ENCODE results near the gene ZNF784.
A peak's percentile ranks its signal among the peaks of the same experiment; 100 is the strongest.

ZNF784 gene

DNA sequence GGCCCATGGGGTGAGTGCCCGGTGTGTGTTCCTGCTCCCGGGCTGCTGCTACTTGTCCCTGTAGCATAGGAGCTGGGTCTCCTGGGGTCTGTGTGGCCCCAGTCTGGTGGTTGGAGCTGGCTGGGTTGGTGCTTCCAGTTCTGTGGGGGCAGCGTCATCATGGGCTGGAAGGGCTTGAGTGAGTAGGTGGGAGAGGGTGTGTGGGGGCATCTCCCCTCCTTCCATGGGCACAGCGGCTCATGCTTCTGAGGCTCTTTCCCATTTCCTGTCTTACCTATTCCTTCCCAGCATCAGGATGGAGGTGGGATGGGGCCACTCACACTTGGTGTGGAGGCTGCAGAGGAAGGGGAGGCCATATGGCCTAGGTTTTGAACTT, 42.6 kb upstream of the ZNF784 start:
- peaks cover 85% of the 10 kb centered on the region for H3K36me3 ChIP-seq (ENCODE audit: control insufficient read depth, insufficient read depth, low read length, severe bottlenecking)
- no peaks in the 10 kb centered on the region for H3K9me3 ChIP-seq (ENCODE audit: control insufficient read depth, low read length)
- no peaks in the 10 kb centered on the region for H3K27me3 ChIP-seq (replicated peaks; ENCODE audit: control insufficient read depth, insufficient read depth, low read length)
- H3K9ac ChIP-seq (ENCODE audit: low read length) = no peak overlapping the region
- H3K4me3 ChIP-seq (ENCODE audit: low read length) = no peak overlapping the region
- DNase-seq (ENCODE audit: low read depth) = no peak
- peaks cover under 1% of the 10 kb centered on the region for H3K4me1 ChIP-seq (ENCODE audit: control insufficient read depth, insufficient read depth, low read length)

DNA sequence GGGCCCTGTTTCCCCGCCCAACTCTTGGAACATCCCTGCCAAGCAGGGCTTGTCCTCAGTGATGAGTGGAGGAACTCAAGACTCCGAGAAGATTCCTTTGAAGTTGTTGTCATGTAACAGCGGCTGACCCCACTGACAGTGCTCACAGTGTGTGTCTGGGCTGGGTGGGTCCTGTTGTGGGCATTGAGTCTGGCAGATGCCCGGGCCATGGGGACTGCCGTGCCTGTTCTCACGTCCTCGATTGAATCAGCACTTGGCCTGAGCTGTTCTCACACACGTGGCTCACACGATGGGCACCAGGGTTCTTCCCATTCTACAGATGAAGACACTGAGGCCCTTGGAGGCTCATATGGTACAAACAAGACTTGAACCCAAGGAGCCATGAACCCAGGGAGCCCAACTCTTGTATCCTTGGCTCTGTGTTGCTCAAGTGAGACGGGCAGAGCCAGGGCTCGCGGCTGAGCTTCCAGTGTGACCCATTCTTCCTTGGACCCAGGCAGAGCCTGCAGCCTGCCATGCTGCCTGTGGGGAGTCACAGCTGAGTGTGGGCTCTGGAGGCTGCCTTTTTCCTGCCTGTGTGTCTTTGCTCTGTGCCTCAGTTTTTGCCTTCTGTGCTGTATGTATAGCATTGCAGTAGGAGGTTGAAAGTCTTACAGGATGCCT, 42.1 kb upstream of the ZNF784 start:
- H3K9me3 ChIP-seq (ENCODE audit: control insufficient read depth, low read length) = no peaks in the 10 kb centered on the region
- H3K27me3 ChIP-seq (replicated peaks; ENCODE audit: control insufficient read depth, insufficient read depth, low read length) = no peaks in the 10 kb centered on the region
- no peak overlapping the region for H3K4me3 ChIP-seq (ENCODE audit: low read length)
- H3K36me3 ChIP-seq (ENCODE audit: control insufficient read depth, insufficient read depth, low read length, severe bottlenecking) = peaks cover 90% of the 10 kb centered on the region
- no peak for DNase-seq (ENCODE audit: low read depth)
- H3K4me1 ChIP-seq (ENCODE audit: control insufficient read depth, insufficient read depth, low read length) = no peaks in the 10 kb centered on the region
- no peak overlapping the region for H3K9ac ChIP-seq (ENCODE audit: low read length)

DNA sequence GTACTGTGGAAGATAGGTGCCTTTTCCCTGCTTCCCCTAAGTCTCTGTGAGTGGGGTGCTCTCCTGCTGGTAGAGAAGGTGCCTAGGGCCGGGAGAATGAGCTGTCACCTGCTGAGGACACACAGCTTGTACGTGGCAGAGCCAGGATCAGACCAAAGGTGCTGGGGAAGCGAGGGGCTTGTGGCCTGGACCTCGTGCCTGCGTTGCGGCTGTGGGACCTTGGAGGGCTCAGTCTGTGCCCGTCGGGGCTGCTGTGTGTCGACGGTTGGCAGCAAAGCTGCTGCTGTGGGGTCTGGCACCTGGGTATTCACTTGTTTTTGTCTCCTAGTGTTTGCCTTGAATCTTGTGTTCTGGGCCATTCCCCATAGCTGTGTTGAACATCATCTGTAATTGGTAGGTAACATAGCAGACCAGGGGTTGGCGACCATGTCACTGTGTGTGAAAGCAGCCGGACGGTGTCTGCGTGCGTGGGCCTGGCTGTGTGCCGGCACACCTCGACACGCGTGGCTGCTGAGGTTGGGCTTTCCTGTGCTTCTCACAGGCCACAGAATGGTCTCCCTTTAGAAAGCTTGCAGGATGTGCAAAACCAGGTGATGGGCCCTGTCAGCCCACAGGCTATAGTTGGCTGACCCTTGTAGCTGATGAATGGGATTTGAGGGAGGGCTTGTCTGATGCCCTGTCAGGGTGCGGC, 39.6 kb upstream of the ZNF784 start:
- peaks cover 85% of the 10 kb centered on the region for H3K36me3 ChIP-seq (ENCODE audit: control insufficient read depth, insufficient read depth, low read length, severe bottlenecking)
- H3K4me3 ChIP-seq (ENCODE audit: low read length) = no peak overlapping the region
- no peaks in the 10 kb centered on the region for H3K27me3 ChIP-seq (replicated peaks; ENCODE audit: control insufficient read depth, insufficient read depth, low read length)
- no peak for DNase-seq (ENCODE audit: low read depth)
- no peak overlapping the region for H3K9ac ChIP-seq (ENCODE audit: low read length)
- peaks cover 1% of the 10 kb centered on the region for H3K4me1 ChIP-seq (ENCODE audit: control insufficient read depth, insufficient read depth, low read length)
- no peaks in the 10 kb centered on the region for H3K9me3 ChIP-seq (ENCODE audit: control insufficient read depth, low read length)

DNA sequence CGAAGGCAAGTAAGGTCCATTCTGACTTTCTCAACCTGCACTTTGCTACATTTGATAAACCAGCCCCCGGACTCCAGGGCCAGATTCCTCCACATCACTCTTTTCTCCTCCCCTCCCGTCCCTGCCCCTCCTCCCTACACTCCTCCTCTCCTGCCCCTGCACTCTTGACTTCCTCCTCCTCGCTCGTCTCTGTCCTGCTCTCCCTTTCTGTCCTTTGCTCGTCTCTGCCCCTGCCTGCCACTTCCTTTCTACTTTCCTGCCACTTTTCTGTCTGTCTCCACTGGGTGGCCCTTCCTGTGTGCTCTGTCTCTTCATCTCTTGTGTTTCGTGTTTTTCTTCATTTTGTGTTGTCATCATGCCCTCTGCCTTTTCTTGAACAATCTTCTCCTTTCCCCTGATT, 37.5 kb upstream of the ZNF784 start:
- H3K36me3 ChIP-seq (ENCODE audit: control insufficient read depth, insufficient read depth, low read length, severe bottlenecking) = peaks cover 64% of the 10 kb centered on the region
- no peak overlapping the region for H3K4me3 ChIP-seq (ENCODE audit: low read length)
- H3K9ac ChIP-seq (ENCODE audit: low read length) = no peak overlapping the region
- no peaks in the 10 kb centered on the region for H3K27me3 ChIP-seq (replicated peaks; ENCODE audit: control insufficient read depth, insufficient read depth, low read length)
- no peaks in the 10 kb centered on the region for H3K9me3 ChIP-seq (ENCODE audit: control insufficient read depth, low read length)
- DNase-seq (ENCODE audit: low read depth) = no peak
- H3K4me1 ChIP-seq (ENCODE audit: control insufficient read depth, insufficient read depth, low read length) = peaks cover 22% of the 10 kb centered on the region

- H3K36me3 ChIP-seq (ENCODE audit: control insufficient read depth, insufficient read depth, low read length, severe bottlenecking) = peaks cover 56% of the 10 kb centered on the region
- no peak for DNase-seq (ENCODE audit: low read depth)
Measured at GRCh38 chr19:55660991-55661390, 36.6 kb upstream of the ZNF784 start.

GRCh38 chr19:55660404-55660803, 36.0 kb upstream of the ZNF784 start:
- no peak overlapping the region for H3K9ac ChIP-seq (ENCODE audit: low read length)
- H3K36me3 ChIP-seq (ENCODE audit: control insufficient read depth, insufficient read depth, low read length, severe bottlenecking) = peaks cover 50% of the 10 kb centered on the region
- H3K27me3 ChIP-seq (replicated peaks; ENCODE audit: control insufficient read depth, insufficient read depth, low read length) = no peaks in the 10 kb centered on the region
- peaks cover 33% of the 10 kb centered on the region for H3K4me1 ChIP-seq (ENCODE audit: control insufficient read depth, insufficient read depth, low read length)
- H3K4me3 ChIP-seq (ENCODE audit: low read length) = no peak overlapping the region
- no peak for DNase-seq (ENCODE audit: low read depth)
- H3K9me3 ChIP-seq (ENCODE audit: control insufficient read depth, low read length) = no peaks in the 10 kb centered on the region

More at GRCh38 chr19:55660991-55661390, 36.6 kb upstream of the ZNF784 start:
- H3K4me1 ChIP-seq (ENCODE audit: control insufficient read depth, insufficient read depth, low read length) = peaks cover 30% of the 10 kb centered on the region
- H3K9ac ChIP-seq (ENCODE audit: low read length) = no peak overlapping the region
- H3K27me3 ChIP-seq (replicated peaks; ENCODE audit: control insufficient read depth, insufficient read depth, low read length) = no peaks in the 10 kb centered on the region
- H3K9me3 ChIP-seq (ENCODE audit: control insufficient read depth, low read length) = no peaks in the 10 kb centered on the region
- H3K4me3 ChIP-seq (ENCODE audit: low read length) = no peak overlapping the region

GRCh38 chr19:55659822-55660221, 35.5 kb upstream of the ZNF784 start:
- H3K27me3 ChIP-seq (replicated peaks; ENCODE audit: control insufficient read depth, insufficient read depth, low read length) = no peaks in the 10 kb centered on the region
- H3K9ac ChIP-seq (ENCODE audit: low read length) = no peak overlapping the region
- no peak overlapping the region for H3K4me3 ChIP-seq (ENCODE audit: low read length)
- peaks cover 33% of the 10 kb centered on the region for H3K4me1 ChIP-seq (ENCODE audit: control insufficient read depth, insufficient read depth, low read length)
- H3K9me3 ChIP-seq (ENCODE audit: control insufficient read depth, low read length) = no peaks in the 10 kb centered on the region
- no peak for DNase-seq (ENCODE audit: low read depth)
- H3K36me3 ChIP-seq (ENCODE audit: control insufficient read depth, insufficient read depth, low read length, severe bottlenecking) = peaks cover 45% of the 10 kb centered on the region

GRCh38 chr19:55658846-55659459, 34.6 kb upstream of the ZNF784 start:
- H3K9me3 ChIP-seq (ENCODE audit: control insufficient read depth, low read length) = no peaks in the 10 kb centered on the region
- H3K27me3 ChIP-seq (replicated peaks; ENCODE audit: control insufficient read depth, insufficient read depth, low read length) = no peaks in the 10 kb centered on the region
- peak overlapping the region; percentile 35 for H3K4me3 ChIP-seq (ENCODE audit: low read length)
- peaks cover 33% of the 10 kb centered on the region for H3K4me1 ChIP-seq (ENCODE audit: control insufficient read depth, insufficient read depth, low read length)
- peak overlapping the region; percentile 52 for H3K9ac ChIP-seq (ENCODE audit: low read length)
- DNase-seq (ENCODE audit: low read depth) = no peak
- peaks cover 37% of the 10 kb centered on the region for H3K36me3 ChIP-seq (ENCODE audit: control insufficient read depth, insufficient read depth, low read length, severe bottlenecking)

DNA sequence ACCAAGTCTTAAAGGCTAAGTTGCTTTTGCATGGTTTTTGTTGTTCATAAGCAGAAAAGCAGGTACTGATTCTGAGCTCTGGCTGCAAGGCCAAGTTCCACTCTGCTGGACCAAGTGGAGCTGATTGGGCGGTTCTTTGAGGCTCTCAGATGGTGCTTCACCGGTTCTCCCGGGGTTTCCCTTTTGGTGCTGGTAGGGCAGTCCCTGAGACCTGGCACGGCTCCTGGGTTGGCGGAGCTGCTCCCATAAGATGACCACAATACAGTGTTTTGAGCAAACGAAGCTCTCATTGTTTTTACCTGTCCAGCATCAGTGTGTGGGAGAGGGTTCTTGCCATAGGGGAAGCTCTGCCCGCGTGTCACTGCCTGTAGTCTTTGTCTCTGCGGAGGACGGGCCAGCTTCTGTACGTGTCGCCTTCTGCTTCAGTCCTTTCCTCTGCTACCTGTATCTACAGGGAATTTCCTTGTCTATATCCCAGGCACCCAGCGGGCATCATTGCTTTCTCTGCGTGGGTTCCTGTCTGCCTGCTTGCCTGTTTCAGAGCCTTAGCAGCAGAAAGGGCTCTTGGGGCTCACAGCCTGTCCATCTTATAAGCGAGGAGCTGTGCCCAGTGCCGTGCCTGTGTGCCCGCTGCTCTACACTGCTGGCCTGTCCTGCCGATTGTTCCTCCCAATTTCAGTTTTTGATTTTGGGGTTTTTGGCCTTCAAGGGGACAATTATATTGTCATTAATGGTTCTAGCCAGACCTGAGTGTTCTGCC, 32.8 kb upstream of the ZNF784 start:
- no peak for DNase-seq (ENCODE audit: low read depth)
- Histone ChIP-seq H3K9me3 (ENCODE audit: control insufficient read depth, low read length) (no peaks in the 10 kb centered on the region), H3K36me3 (ENCODE audit: control insufficient read depth, insufficient read depth, low read length, severe bottlenecking) (peaks cover 23% of the 10 kb centered on the region)

GRCh38 chr19:55656552-55656951, 32.2 kb upstream of the ZNF784 start:
- Histone ChIP-seq H3K9ac (ENCODE audit: low read length) (peak overlapping the region; percentile 100), H3K4me3 (ENCODE audit: low read length) (peak overlapping the region; percentile 89), H3K27me3 (replicated peaks; ENCODE audit: control insufficient read depth, insufficient read depth, low read length) (no peaks in the 10 kb centered on the region), H3K4me1 (ENCODE audit: control insufficient read depth, insufficient read depth, low read length) (peaks cover 33% of the 10 kb centered on the region), H3K9me3 (ENCODE audit: control insufficient read depth, low read length) (no peaks in the 10 kb centered on the region), H3K36me3 (ENCODE audit: control insufficient read depth, insufficient read depth, low read length, severe bottlenecking) (peaks cover 19% of the 10 kb centered on the region)
- no peak for DNase-seq (ENCODE audit: low read depth)

More for the DNA sequence above, 32.8 kb upstream of the ZNF784 start:
- peaks cover 33% of the 10 kb centered on the region for H3K4me1 ChIP-seq (ENCODE audit: control insufficient read depth, insufficient read depth, low read length)
- H3K4me3 ChIP-seq (ENCODE audit: low read length) = peak overlapping the region; percentile 89
- peak overlapping the region; percentile 100 for H3K9ac ChIP-seq (ENCODE audit: low read length)
- no peaks in the 10 kb centered on the region for H3K27me3 ChIP-seq (replicated peaks; ENCODE audit: control insufficient read depth, insufficient read depth, low read length)

- H3K4me1 ChIP-seq (ENCODE audit: control insufficient read depth, insufficient read depth, low read length) = peaks cover 33% of the 10 kb centered on the region
- DNase-seq (ENCODE audit: low read depth) = no peak
- no peaks in the 10 kb centered on the region for H3K27me3 ChIP-seq (replicated peaks; ENCODE audit: control insufficient read depth, insufficient read depth, low read length)
- H3K36me3 ChIP-seq (ENCODE audit: control insufficient read depth, insufficient read depth, low read length, severe bottlenecking) = peaks cover 9% of the 10 kb centered on the region
- peak overlapping the region; percentile 89 for H3K4me3 ChIP-seq (ENCODE audit: low read length)
- H3K9ac ChIP-seq (ENCODE audit: low read length) = peak overlapping the region; percentile 100
- no peaks in the 10 kb centered on the region for H3K9me3 ChIP-seq (ENCODE audit: control insufficient read depth, low read length)
Measured at GRCh38 chr19:55655648-55656040, 31.3 kb upstream of the ZNF784 start.
